Bronchial epithelial cell (primary cell): ENCODE measurements around the gene LMOD2. TPM values are rescaled to one million over a fixed set of nuclear protein-coding genes. Genes with fewer than 3 reads are reported as not detected.

Experiments
- DNase-seq: peaks from one replicate; pipeline ENCODE4 v3.0.0-alpha.2; 2010; ENCODE audit warnings: low read depth
- FAIRE-seq: peaks from 2 replicates; lab custom pipeline; 2011; peaks lifted over from hg19 to GRCh38; lab: Jason Lieb, UNC
- H3K27me3 ChIP-seq: 2 replicates; pipeline ENCODE4 v1.5.1; 2011; ENCODE audit warnings: low read length; ENCODE audit not compliant: control insufficient read depth, insufficient read depth
- H3K36me3 ChIP-seq: 2 replicates; pipeline ENCODE4 v1.5.1; 2011; ENCODE audit warnings: low read length; ENCODE audit not compliant: control insufficient read depth, insufficient read depth
- H3K4me3 ChIP-seq: 2 replicates; pipeline ENCODE4 v1.5.1; 2011; ENCODE audit warnings: mild to moderate bottlenecking, low read depth, low read length, control low read depth
- total RNA-seq: library from RNA; depleted of rRNA; stranded (reverse); fragments of >200 nt; gene quantifications from 2 replicates; pipeline ENCODE4 v1.2.1, GENCODE V29; 2014
- TF ChIP-seq, protein P1 (sequence below): IDR thresholded peaks from 2 replicates; pipeline ENCODE4 v1.5.1; 2011; ENCODE audit warnings: mild to moderate bottlenecking, moderate library complexity, low read length, control low read depth, inconsistent platforms; ENCODE audit not compliant: insufficient read depth, severe bottlenecking

Gene LMOD2
- total RNA-seq, 1 donor from 2014 or later = not detected

- no peak for FAIRE-seq
- Histone ChIP-seq H3K4me3 (no peak overlapping the region), H3K27me3 (no peaks in the 10 kb centered on the region), H3K36me3 (peaks cover 5% of the 10 kb centered on the region)
- no peak for DNase-seq
- TF ChIP-seq, protein P1, sequence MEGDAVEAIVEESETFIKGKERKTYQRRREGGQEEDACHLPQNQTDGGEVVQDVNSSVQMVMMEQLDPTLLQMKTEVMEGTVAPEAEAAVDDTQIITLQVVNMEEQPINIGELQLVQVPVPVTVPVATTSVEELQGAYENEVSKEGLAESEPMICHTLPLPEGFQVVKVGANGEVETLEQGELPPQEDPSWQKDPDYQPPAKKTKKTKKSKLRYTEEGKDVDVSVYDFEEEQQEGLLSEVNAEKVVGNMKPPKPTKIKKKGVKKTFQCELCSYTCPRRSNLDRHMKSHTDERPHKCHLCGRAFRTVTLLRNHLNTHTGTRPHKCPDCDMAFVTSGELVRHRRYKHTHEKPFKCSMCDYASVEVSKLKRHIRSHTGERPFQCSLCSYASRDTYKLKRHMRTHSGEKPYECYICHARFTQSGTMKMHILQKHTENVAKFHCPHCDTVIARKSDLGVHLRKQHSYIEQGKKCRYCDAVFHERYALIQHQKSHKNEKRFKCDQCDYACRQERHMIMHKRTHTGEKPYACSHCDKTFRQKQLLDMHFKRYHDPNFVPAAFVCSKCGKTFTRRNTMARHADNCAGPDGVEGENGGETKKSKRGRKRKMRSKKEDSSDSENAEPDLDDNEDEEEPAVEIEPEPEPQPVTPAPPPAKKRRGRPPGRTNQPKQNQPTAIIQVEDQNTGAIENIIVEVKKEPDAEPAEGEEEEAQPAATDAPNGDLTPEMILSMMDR = no peak
Observed at GRCh38 chr7:123690550-123690949, 34.9 kb downstream of the LMOD2 start.

GRCh38 chr7:123692471-123692877, 36.8 kb downstream of the LMOD2 start:
- no peak overlapping the region for H3K4me3 ChIP-seq
- peaks cover 5% of the 10 kb centered on the region for H3K36me3 ChIP-seq
- FAIRE-seq (no peak), DNase-seq (no peak)
- TF ChIP-seq, protein P1 = no peak
- H3K27me3 ChIP-seq = no peaks in the 10 kb centered on the region

DNA sequence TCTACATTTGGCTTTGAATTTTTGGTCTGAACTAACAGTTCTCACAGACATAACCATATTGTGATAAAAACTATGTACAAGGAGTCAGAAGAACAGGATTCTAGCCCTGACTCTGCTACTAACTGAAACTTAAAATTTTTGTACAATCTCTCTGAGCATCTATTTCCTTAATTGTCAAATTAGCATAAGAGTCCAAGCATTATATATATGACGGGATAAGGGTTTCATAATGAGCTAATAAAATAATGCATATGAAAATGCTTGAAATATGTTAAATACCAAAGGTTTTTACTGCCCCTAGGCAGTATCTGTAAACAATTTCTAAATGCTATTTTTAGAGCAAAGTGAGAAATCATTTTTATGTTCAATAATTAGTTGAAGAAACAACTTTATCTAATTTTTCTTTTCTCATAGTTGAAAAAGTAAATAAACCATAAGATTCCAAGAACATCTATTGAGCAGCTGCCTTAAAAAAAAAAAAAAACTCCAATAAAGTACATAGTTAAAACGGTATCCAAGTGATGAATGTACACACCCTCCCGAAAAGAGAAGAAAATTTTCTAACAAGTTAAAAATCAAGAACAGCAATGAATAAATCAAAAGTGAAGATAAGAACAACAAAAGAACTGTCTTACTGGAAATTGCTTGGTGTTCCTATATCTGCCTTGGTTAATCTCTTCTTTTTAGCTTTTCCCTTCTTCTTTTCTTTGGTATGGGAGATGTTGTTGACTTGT, 40.4 kb downstream of the LMOD2 start:
- Histone ChIP-seq H3K27me3 (no peaks in the 10 kb centered on the region), H3K36me3 (peaks cover 8% of the 10 kb centered on the region), H3K4me3 (no peak overlapping the region)
- DNase-seq = no peak
- TF ChIP-seq, protein P1 = no peak
- no peak for FAIRE-seq

DNA sequence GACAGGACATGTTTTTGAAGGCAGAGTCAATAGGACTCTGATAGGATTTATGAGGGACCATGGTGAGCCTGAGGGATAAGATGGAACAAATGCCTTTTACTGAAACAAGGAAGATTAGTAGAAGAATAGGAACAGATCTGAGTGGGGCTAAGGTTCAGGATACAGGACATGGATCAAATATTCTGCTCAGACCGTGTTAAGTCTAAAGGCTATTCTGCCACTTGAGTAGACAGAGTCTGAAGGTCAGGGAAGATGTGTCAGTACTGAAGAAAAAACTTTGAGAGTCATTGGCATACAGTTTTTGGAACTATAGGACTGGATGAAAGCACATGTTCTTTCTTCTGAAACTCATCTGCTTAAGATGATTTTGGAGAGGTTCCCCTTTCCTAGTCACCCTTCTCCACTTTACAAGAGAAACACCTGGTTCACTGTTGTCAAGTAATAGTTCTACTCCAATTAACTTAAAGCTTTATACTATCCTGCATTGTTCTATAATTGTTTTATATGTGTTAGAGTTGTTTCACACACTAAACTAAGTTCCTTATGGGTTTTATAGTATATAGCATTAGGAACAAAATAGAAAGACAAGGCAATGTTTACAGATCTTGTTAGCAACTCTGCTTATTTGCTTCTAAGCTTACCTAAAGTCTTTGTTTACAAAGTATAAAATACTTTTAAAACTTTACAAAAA, 49.7 kb downstream of the LMOD2 start:
- TF ChIP-seq, protein P1 = no peak
- FAIRE-seq = no peak
- Histone ChIP-seq H3K4me3 (no peak overlapping the region), H3K27me3 (no peaks in the 10 kb centered on the region), H3K36me3 (peaks cover 3% of the 10 kb centered on the region)
- DNase-seq = no peak

DNA sequence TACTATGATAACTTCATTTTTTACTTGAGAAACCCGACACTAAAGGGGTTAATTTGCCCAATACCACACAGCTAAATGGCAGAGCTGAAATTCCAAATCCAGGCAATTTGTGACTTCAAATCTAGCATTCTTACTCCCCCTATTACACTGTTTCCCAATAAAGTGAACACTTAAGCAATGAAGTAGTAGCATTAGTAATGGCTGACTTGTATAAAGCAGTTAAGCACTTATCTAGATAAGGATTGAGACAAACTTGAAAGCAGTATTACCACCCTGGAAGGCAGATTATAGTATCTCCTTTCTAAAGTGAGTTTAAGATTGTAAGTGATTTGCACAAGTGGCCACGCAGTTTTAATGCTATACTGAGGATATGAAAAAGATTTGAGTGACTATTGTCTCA, 53.9 kb downstream of the LMOD2 start:
- no peaks in the 10 kb centered on the region for H3K27me3 ChIP-seq
- no peak overlapping the region for H3K4me3 ChIP-seq
- no peak for DNase-seq
- no peak for FAIRE-seq
- peaks cover 3% of the 10 kb centered on the region for H3K36me3 ChIP-seq
- TF ChIP-seq, protein P1 = no peak
